HG03521 (cell line): Measurements from ENCODE around the gene MZT2A.
"Not testable (repeated sequence)": the region's sequence is repeated elsewhere in the genome, so short reads cannot be mapped to it uniquely, and the experiment has no call there.

ENCODE experiments used
- ATAC-seq: cut with Tn5 transposase; IDR thresholded peaks from one replicate; pipeline ENCODE4 v1.9.1; 2021; ENCODE audit warnings: mild to moderate bottlenecking, moderate library complexity; ENCODE audit not compliant: unreplicated experiment

MZT2A gene

DNA sequence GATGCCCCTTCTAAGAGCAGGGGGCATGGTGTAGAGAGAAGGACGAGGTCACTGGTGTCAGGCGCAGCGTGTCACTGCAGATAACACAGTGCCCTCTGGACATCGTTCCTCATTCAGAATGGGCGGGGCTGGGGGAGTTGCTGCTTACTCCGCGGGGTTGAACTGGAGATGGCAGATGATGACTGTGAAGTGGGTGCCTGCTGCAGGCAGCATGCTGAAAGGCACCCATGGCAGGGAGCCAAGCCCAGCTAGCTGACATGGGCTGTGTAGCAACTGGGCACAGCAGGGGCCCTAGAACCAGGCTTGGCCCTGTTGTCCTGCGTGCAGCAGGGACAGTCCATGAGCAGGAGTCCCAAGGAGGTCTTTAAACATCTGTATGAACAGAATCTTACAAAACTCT lies 20.6 kb downstream of the MZT2A start:
- ATAC-seq = not testable (repeated sequence)

DNA sequence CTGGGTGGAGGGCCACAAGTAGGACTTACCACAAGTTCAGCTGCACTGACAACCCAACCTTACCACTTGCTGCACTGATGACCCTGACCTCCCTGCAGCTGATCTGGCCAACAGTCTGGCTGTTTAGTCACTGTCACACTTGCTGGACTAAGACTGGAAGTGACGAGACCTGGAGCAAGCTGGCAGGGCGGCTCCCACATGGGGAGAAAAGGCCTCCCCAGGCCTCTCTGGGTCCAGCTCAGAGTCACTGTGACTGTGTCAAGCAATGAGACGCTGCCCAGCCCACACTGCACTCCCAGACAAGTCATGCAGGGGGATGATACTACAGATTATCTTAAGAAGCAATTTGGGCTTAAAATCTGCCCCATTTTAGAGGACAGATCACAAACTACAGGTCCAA lies 21.3 kb downstream of the MZT2A start:
- ATAC-seq = not testable (repeated sequence)

DNA sequence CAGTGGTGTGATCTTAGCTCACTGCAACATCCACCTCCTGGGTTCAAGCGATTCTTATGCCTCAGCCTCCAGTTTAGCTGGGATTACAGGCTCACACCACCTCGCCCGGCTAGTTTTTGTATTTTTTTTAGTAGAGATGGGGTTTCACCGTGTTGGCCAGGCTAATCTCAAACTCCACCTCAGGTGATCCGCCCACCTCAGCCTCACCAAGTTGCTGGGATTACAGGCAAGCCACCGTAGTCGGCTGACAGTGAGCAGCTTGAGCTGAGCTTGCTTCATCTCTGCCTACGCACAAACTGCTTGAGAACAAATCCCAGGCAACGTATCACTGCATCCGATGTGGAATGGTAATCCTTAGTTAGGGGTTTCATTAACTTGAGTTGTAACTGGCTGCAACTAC lies 24.5 kb downstream of the MZT2A start:
- not testable (repeated sequence) for ATAC-seq

DNA sequence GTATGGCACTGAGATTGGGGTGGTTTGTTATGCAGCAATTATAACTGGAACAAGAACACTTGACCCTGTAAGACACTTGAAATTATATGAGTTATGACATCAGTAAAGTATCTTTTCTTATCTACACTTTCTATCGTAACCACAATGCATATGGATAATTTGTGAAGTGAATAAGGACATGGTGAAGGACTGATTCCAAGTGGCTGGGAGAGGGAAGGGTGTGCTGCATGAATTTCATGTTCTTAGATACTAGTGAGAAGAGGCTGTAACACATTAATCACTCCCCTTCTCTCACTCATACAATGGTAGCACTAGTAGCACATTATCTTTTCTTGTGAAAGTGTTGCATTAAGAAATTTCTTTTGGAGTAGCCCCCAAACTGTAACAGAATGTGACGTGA lies 37.3 kb downstream of the MZT2A start:
- not testable (repeated sequence) for ATAC-seq

DNA sequence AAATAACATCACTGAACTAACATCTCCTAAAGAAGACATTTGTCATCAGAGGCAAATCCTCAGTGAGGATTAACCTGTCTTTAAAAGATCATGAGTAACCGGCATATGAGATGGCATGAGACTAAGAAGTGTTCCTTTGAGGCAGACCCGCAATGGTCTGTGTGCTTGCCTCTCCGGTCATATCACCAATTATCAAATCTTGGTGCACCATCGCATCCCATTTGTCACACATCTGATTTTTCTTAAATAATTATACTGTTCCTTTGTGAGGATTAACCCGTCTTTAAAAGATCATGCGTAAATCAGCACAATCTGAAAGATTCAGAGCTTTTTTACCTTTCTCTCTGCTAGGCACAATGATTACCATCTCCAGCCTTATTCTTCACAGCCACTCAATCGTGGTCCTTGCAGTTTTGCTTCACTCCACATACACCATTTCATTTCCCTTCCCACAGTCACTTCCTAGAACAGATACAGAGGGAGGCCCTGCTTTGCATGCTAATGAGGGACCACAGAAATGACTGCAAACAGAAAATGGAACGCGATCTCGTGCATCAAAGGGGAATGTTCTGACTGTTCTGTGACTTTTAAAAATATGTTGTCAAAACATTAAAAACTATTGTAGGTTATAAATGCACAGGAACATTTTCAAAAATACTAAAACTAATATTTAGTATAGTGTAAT lies 40.8 kb downstream of the MZT2A start:
- ATAC-seq = peak; percentile 69

DNA sequence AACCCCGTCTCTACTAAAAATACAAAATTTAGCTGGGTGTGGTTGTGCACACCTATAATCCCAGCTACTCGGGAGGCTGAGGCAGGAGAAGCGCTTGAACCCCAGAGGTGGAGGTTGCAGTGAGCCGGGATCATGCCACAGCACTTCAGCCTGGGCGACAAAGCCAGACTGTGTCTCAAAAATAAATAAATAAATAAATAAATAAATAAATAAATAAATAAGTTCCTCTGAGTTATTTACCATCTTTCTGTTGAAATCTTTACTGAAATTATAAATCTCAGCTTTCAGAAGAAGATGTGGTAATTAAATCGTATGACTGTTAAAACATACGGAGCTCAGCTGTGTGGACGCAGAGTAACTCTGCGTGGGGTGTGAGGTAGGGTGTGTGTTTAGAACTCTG lies 44.2 kb downstream of the MZT2A start:
- ATAC-seq = not testable (repeated sequence)

DNA sequence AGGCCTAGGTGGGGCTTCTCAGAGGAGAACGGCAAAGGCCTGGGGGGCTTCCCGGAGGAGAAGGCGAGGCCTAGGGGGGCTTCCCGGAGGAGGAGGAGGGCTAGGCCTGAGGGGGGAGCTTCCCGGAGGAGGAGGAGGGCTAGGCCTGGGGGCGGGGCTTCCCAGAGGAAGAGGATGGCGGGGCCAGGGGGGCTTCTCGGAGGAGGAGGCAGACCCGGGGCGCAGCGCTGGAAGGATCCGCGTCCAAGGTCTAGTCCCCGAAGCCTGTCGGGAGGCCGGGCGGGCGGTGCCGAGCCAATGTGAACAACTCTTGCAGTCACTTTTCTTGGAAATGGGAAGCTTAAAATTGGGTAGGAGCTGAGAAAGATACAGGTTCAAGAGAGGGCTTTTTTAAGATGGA lies 46.3 kb downstream of the MZT2A start:
- no peak for ATAC-seq

DNA sequence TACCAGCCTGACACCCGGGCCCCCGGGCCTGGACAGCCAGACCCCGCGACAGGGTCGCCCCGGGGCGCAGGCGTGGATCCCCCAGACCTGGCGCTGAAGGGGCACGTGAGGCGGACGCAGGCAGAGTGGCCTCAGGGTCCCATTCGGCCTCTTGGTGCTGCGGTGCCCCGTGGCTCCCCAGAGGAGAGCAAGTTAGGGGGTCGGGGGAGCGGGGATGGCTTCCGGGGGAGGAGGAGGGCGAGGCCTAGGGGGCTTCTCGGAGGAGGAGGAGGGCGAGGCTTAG lies 46.7 kb downstream of the MZT2A start:
- ATAC-seq = not testable (repeated sequence)

DNA sequence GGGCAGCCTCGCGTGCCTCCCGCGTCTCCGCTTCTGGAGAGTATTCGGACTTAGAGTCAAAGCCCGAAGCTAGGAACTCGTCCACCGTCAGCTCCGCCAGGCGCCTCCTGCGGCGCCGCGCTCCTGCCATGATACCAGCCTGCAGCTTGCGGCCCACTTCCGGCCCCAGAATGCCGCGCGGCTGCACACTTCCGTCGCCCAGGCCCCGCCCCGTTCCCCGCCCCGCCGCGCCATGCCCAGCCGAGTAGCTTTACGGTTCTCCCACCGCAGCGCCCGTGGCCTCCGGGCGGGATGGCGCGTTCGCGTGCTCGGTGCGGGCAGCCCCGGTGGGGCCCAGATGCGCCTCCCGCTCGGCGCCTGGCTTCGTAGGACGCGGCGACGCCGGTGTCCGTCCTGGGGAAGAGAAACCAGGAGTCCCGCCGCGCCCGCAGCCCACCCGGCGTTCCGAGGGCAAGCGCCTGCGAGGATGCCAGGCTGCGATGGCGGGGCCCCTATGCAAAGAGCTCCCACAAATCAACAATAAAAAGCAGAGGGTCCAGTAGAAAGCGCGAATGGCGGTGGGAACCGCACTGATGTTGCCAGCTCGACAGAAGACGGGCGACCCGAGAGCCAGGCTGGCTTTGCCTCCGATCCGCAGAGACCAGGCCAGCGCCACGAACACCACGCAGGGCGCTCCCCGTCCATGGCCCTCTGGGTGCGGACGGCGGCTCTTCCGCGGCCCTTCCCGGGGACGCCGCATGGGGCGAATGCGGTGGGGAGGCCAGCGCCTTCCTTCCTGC lies 47.3 kb downstream of the MZT2A start:
- not testable (repeated sequence) for ATAC-seq

DNA sequence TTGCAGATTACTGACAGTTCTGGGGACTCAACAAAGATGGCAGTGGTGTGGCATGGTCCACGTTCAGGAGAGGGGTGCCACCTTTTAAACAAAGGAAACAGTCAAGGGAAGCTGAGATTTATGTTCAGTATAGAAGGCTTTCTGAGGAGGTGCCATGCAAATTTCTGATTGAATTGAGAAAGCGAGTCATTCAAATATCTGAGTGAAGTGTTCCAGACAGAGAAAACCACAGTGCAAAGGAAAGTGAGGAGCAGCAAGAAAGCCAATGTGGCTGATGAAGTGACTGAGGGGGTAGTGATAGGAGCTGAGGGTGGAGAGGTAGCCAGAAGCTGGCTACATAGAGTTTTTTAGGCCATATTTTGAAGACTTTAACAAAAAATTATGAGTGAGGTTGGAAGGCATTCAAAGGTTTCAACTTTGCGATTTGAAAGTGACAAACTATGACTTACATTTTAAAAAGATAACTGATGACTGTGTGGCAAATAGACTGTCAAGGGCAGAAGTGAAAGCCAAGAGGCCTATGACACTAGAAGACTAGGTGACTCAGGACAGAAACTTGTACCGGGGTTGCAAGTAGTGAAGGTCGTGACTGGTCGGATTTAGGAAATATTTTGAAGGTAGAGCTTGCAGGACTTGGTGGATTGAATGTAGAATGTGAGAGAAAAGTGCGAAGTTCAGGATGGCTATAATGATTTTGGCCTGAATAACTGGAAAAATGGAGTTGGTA lies 51.3 kb downstream of the MZT2A start:
- not testable (repeated sequence) for ATAC-seq
